ENCODE measurements around the gene GLB1L2.

GLB1L2 gene

GRCh38 chr11:134349109-134349801, 17.5 kb downstream of the GLB1L2 start:
- DNase-seq (ENCODE audit: low read depth in 2 of 2): no peak

GRCh38 chr11:134349802-134350355, 18.1 kb downstream of the GLB1L2 start:
- DNase-seq (ENCODE audit: low read depth in 2 of 2): no peak

GRCh38 chr11:134350381-134350780, 18.6 kb downstream of the GLB1L2 start:
- DNase-seq (ENCODE audit: low read depth in 2 of 2): no peak

GRCh38 chr11:134352111-134352510, 20.3 kb downstream of the GLB1L2 start:
- no peak for DNase-seq (ENCODE audit: low read depth in 2 of 2)

GRCh38 chr11:134355136-134355535, 23.3 kb downstream of the GLB1L2 start:
- DNase-seq (ENCODE audit: low read depth in 2 of 2): no peak

GRCh38 chr11:134355656-134356055, 23.9 kb downstream of the GLB1L2 start:
- no peak for DNase-seq (ENCODE audit: low read depth in 2 of 2)

- no peak for DNase-seq (ENCODE audit: low read depth in 2 of 2)
Observed at GRCh38 chr11:134356656-134357544, 25.1 kb downstream of the GLB1L2 start.

GRCh38 chr11:134357545-134357839, 25.7 kb downstream of the GLB1L2 start:
- no peak for DNase-seq (ENCODE audit: low read depth in 2 of 2)

- no peak for DNase-seq (ENCODE audit: low read depth in 2 of 2)
Observed at GRCh38 chr11:134358165-134358855, 26.5 kb downstream of the GLB1L2 start.

GRCh38 chr11:134358856-134359490, 27.2 kb downstream of the GLB1L2 start:
- DNase-seq (ENCODE audit: low read depth in 2 of 2): no peak

GRCh38 chr11:134359646-134360045, 27.9 kb downstream of the GLB1L2 start:
- DNase-seq (ENCODE audit: low read depth in 2 of 2): no peak

- peak; percentile 49 to 59 for DNase-seq (ENCODE audit: low read depth in 2 of 2)
Observed at GRCh38 chr11:134360050-134360835, 28.5 kb downstream of the GLB1L2 start.

- no peak for DNase-seq (ENCODE audit: low read depth in 2 of 2)
Observed at GRCh38 chr11:134361661-134362060, 29.9 kb downstream of the GLB1L2 start.

GRCh38 chr11:134362192-134362901, 30.6 kb downstream of the GLB1L2 start:
- no peak for DNase-seq (ENCODE audit: low read depth in 2 of 2)

- no peak for DNase-seq (ENCODE audit: low read depth in 2 of 2)
Observed at GRCh38 chr11:134363161-134363560, 31.4 kb downstream of the GLB1L2 start.

GRCh38 chr11:134363592-134363991, 31.8 kb downstream of the GLB1L2 start:
- DNase-seq (ENCODE audit: low read depth in 2 of 2): no peak

- DNase-seq (ENCODE audit: low read depth in 2 of 2): no peak
Observed at GRCh38 chr11:134364261-134364660, 32.5 kb downstream of the GLB1L2 start.

GRCh38 chr11:134365011-134365925, 33.5 kb downstream of the GLB1L2 start:
- DNase-seq (ENCODE audit: low read depth in 2 of 2): no peak

- DNase-seq (ENCODE audit: low read depth in 2 of 2): no peak
Observed at GRCh38 chr11:134366254-134366653, 34.5 kb downstream of the GLB1L2 start.

Measured in stimulated activated CD4-positive, alpha-beta T cell treated with anti-CD3 and anti-CD28 coated beads, Interleukin-1b, Interleukin-23, amount 100 ng/mL, for 4 hours (primary cell).